GM06990 (cell line): Measurements from ENCODE around the gene OR1F1.

Experiments used
- DNase-seq: peaks from one replicate; pipeline ENCODE4 v3.0.0-alpha.2; 2011; ENCODE audit not compliant: insufficient read length; ENCODE audit errors: extremely low read depth
- H3K27me3 ChIP-seq: replicated peaks from 2 replicates; pipeline ENCODE4 v1.6.0; 2011; ENCODE audit warnings: low read length; ENCODE audit not compliant: control insufficient read depth, insufficient read depth
- H3K36me3 ChIP-seq: 2 replicates; pipeline ENCODE4 v1.5.1; 2011; ENCODE audit warnings: low read length; ENCODE audit not compliant: control insufficient read depth, insufficient read depth
- H3K4me3 ChIP-seq: replicated peaks from 2 replicates; pipeline ENCODE4 v1.5.1; 2011; ENCODE audit warnings: low read depth, mild to moderate bottlenecking, control low read depth, low read length
- CTCF ChIP-seq: IDR thresholded peaks from 2 replicates; pipeline ENCODE4 v1.5.1; 2011; ENCODE audit warnings: low read length, control low read depth, mild to moderate bottlenecking, inconsistent platforms; ENCODE audit not compliant: insufficient read depth, poor library complexity, severe bottlenecking

OR1F1 gene

GRCh38 chr16:3189869-3190268 is 1.9 kb downstream of the OR1F1 start:
- TF ChIP-seq CTCF, result no peak
- no peaks in the 10 kb centered on the region for H3K36me3 ChIP-seq
- peak overlapping the region; percentile 37 for H3K4me3 ChIP-seq
- H3K27me3 ChIP-seq, result no peaks in the 10 kb centered on the region; the same call in 1 of the 2 replicates
- DNase-seq, result no peak

- TF ChIP-seq CTCF, result no peak
Observed at GRCh38 chr16:3190949-3191353, 2.9 kb downstream of the OR1F1 start.

GRCh38 chr16:3192476-3193019 is 4.5 kb downstream of the OR1F1 start:
- no peak for DNase-seq
- no peak for TF ChIP-seq CTCF
- no peaks in the 10 kb centered on the region; the same call in 1 of the 2 replicates for H3K27me3 ChIP-seq
- H3K36me3 ChIP-seq, result no peaks in the 10 kb centered on the region
- no peak overlapping the region for H3K4me3 ChIP-seq

More at GRCh38 chr16:3190949-3191353, 2.9 kb downstream of the OR1F1 start:
- DNase-seq, result no peak
- H3K27me3 ChIP-seq, result no peaks in the 10 kb centered on the region; the same call in 1 of the 2 replicates
- H3K36me3 ChIP-seq, result no peaks in the 10 kb centered on the region
- H3K4me3 ChIP-seq, result peak overlapping the region; percentile 44

GRCh38 chr16:3193221-3194212 is 5.5 kb downstream of the OR1F1 start:
- Histone ChIP-seq H3K4me3 (no peak overlapping the region), H3K36me3 (no peaks in the 10 kb centered on the region), H3K27me3 (no peaks in the 10 kb centered on the region; the same call in 1 of the 2 replicates)
- DNase-seq, result no peak
- no peak for TF ChIP-seq CTCF

GRCh38 chr16:3194792-3195191 is 6.8 kb downstream of the OR1F1 start:
- H3K4me3 ChIP-seq, result no peak overlapping the region
- H3K27me3 ChIP-seq, result no peaks in the 10 kb centered on the region; the same call in 1 of the 2 replicates
- H3K36me3 ChIP-seq, result no peaks in the 10 kb centered on the region
- no peak for DNase-seq
- TF ChIP-seq CTCF, result no peak
